ENCODE measurements around the gene CUTA.

Gene CUTA

GRCh38 chr6:33424855-33425667 lies 7.2 kb upstream of the CUTA start:
- TF ChIP-seq CTCF (IDR thresholded peaks at IDR 0.05; ENCODE audit: low read length, missing control alignments), result no peak
- DNase-seq (ENCODE audit: low read depth), result no peak
- peak overlapping the region; percentile 66 for H3K4me3 ChIP-seq (replicated peaks; ENCODE audit: low read depth, low read length)

GRCh38 chr6:33423777-33424176 lies 5.9 kb upstream of the CUTA start:
- no peak for TF ChIP-seq CTCF (IDR thresholded peaks at IDR 0.05; ENCODE audit: low read length, missing control alignments)
- DNase-seq (ENCODE audit: low read depth), result no peak
- H3K4me3 ChIP-seq (replicated peaks; ENCODE audit: low read depth, low read length), result no peak overlapping the region

GRCh38 chr6:33421344-33421643 lies 3.4 kb upstream of the CUTA start:
- DNase-seq (ENCODE audit: low read depth), result no peak
- no peak overlapping the region for H3K4me3 ChIP-seq (replicated peaks; ENCODE audit: low read depth, low read length)
- TF ChIP-seq CTCF (IDR thresholded peaks at IDR 0.05; ENCODE audit: low read length, missing control alignments), result no peak

- H3K4me3 ChIP-seq (replicated peaks; ENCODE audit: low read depth, low read length), result peak overlapping the region; percentile 58
- TF ChIP-seq CTCF (IDR thresholded peaks at IDR 0.05; ENCODE audit: low read length, missing control alignments), result no peak
- DNase-seq (ENCODE audit: low read depth), result no peak
Observed at GRCh38 chr6:33420491-33421343, 2.8 kb upstream of the CUTA start.

GRCh38 chr6:33419580-33420490 lies 1.9 kb upstream of the CUTA start, which contains the start of gene SYNGAP1:
SYNGAP1 (plus strand) TSS chr6:33420065; CDS start chr6:33420265, 200 bp downstream.
- H3K4me3 ChIP-seq (replicated peaks; ENCODE audit: low read depth, low read length), result peak within 1 kb of the TSS; percentile 58
- TF ChIP-seq CTCF (IDR thresholded peaks at IDR 0.05; ENCODE audit: low read length, missing control alignments), result no peak
- peak; percentile 68 for DNase-seq (ENCODE audit: low read depth)

- DNase-seq (ENCODE audit: low read depth), result peak; percentile 46
- H3K4me3 ChIP-seq (replicated peaks; ENCODE audit: low read depth, low read length), result peak overlapping the region; percentile 35
- no peak for TF ChIP-seq CTCF (IDR thresholded peaks at IDR 0.05; ENCODE audit: low read length, missing control alignments)
Observed at GRCh38 chr6:33418690-33419291, 884 bp upstream of the CUTA start.

Data from fibroblast of pulmonary artery (primary cell).